Upper lobe of left lung (tissue), 4 donors: Measurements from ENCODE around the gene PILRA.

Experiments used
- EP300 ChIP-seq, 4 donors: sonication (generic); formaldehyde crosslinking; IDR thresholded peaks; one replicate each; pipeline ENCODE4 v1.5.1; 2017; ENCODE audit warnings: antibody characterized with exemption in 4 of 4, control low read depth in 2 of 4
- POLR2A ChIP-seq, 4 donors: fragments of 450-650 bp; IDR thresholded peaks; one replicate each; pipeline ENCODE4 v1.5.1; 2016 to 2017; ENCODE audit warnings: antibody characterized with exemption in 4 of 4, mild to moderate bottlenecking in 2 of 4
- POLR2AphosphoS5 ChIP-seq, 2 donors: sonication (generic); formaldehyde crosslinking; IDR thresholded peaks; one replicate each; pipeline ENCODE4 v1.5.1; 2017; ENCODE audit warnings: antibody characterized with exemption in 2 of 2
- TF ChIP-seq, protein P1 (sequence below), 6 experiments: fragments of 450-650 bp in 4 of 6; fragments of 200-600 bp in 2 of 6; sonication (generic) in 2 of 6; IDR thresholded peaks; one replicate each; pipeline ENCODE4 v1.5.1; 2016 to 2019; ENCODE audit warnings: antibody characterized with exemption in 6 of 6

GRCh38 chr7:100407285-100408180, 34.2 kb downstream of the PILRA start:
- TF ChIP-seq POLR2A (IDR thresholded peaks at IDR 0.05) (no peak), POLR2AphosphoS5 (IDR thresholded peaks at IDR 0.05) (no peak), EP300 (IDR thresholded peaks at IDR 0.05) (no peak)
- TF ChIP-seq, protein P1, sequence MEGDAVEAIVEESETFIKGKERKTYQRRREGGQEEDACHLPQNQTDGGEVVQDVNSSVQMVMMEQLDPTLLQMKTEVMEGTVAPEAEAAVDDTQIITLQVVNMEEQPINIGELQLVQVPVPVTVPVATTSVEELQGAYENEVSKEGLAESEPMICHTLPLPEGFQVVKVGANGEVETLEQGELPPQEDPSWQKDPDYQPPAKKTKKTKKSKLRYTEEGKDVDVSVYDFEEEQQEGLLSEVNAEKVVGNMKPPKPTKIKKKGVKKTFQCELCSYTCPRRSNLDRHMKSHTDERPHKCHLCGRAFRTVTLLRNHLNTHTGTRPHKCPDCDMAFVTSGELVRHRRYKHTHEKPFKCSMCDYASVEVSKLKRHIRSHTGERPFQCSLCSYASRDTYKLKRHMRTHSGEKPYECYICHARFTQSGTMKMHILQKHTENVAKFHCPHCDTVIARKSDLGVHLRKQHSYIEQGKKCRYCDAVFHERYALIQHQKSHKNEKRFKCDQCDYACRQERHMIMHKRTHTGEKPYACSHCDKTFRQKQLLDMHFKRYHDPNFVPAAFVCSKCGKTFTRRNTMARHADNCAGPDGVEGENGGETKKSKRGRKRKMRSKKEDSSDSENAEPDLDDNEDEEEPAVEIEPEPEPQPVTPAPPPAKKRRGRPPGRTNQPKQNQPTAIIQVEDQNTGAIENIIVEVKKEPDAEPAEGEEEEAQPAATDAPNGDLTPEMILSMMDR (IDR thresholded peaks at IDR 0.05): peak; percentile 27 to 58 (median 48)
